GM12865 (cell line): Measurements from ENCODE around the gene KL.

Source experiments
- DNase-seq: peaks from one replicate; pipeline ENCODE4 v3.0.0; 2010; ENCODE audit warnings: low read depth
- H3K4me3 ChIP-seq: 2 replicates; pipeline ENCODE4 v1.5.1; 2011; ENCODE audit warnings: mild to moderate bottlenecking, low read depth, low read length, control low read depth
- TF ChIP-seq, protein P1 (sequence below): IDR thresholded peaks from 2 replicates; pipeline ENCODE4 v1.5.1; 2011; ENCODE audit warnings: low read length, control low read depth, low read depth, inconsistent platforms; ENCODE audit not compliant: insufficient read depth; ENCODE audit errors: missing control alignments

Gene KL

DNA sequence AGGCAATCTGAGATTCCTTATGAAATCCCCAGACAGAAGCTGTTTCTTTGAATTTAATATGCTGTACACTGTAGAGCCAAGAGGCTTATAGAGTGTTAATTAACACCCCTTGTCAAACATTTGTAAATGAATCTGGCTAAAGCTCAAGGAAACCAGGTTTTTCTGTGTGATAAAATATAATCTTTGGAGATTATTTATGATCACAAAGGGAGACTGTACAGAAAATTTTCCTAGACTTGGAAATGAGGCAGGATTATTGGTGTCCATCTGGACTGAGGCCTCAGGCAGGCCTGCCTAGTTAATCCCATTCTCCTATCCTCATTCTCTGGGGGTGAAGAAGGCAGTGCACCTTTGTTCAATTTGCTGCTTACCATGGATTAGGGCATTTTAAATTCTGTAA, 17.8 kb downstream of the KL start:
- no peak for DNase-seq
- H3K4me3 ChIP-seq: peak overlapping the region; percentile 64
- TF ChIP-seq, protein P1, sequence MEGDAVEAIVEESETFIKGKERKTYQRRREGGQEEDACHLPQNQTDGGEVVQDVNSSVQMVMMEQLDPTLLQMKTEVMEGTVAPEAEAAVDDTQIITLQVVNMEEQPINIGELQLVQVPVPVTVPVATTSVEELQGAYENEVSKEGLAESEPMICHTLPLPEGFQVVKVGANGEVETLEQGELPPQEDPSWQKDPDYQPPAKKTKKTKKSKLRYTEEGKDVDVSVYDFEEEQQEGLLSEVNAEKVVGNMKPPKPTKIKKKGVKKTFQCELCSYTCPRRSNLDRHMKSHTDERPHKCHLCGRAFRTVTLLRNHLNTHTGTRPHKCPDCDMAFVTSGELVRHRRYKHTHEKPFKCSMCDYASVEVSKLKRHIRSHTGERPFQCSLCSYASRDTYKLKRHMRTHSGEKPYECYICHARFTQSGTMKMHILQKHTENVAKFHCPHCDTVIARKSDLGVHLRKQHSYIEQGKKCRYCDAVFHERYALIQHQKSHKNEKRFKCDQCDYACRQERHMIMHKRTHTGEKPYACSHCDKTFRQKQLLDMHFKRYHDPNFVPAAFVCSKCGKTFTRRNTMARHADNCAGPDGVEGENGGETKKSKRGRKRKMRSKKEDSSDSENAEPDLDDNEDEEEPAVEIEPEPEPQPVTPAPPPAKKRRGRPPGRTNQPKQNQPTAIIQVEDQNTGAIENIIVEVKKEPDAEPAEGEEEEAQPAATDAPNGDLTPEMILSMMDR: no peak

DNA sequence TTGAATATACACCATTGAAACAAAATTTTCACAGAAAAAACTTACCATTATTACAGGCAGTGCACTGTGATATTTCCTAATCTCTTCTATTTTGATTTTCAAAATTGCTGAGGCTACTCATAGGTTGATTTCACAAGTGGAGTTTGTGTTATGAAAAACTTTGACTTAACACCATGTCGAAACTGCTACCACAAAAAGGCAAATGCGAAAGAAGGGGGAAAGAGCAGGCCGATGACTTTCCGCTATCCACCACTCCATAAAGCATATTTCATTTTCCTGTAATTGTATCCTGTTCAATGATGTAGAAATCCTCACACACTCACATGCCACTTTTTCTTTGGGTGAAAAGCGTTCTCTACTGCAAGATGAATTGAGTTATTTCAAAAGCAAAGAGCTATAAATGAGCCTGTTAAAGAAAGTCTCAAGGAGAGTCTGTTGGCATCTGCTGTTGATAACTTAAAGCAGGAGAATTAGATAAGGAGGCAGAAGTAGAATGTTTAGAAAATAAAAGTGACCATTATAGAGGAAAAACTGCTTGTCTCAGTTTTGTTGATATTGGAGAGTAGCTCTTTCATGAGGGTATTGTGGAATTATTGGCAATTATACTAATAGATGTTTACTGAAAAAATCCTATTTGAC, 18.8 kb downstream of the KL start:
- H3K4me3 ChIP-seq: no peak overlapping the region
- TF ChIP-seq, protein P1: no peak
- no peak for DNase-seq

DNA sequence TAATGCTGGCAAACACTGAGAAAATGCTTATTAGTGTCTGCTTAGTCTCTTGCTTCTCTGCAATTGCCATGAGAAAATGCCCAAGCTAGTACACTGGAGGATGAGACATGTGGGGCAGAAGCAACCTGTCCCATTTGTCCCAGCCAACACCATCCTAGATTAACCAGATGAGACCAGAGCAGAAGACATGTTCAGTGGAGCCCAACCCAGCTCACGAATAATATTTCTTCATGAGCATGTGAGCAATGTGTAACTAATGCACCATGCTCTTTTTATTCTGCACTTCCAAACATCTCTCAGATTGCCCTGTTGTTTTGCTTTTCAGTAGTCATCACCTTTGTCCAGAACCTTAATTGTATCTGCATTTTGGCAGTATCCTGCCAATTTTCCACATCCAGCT, 21.4 kb downstream of the KL start:
- TF ChIP-seq, protein P1: no peak
- no peak for DNase-seq
- H3K4me3 ChIP-seq: no peak overlapping the region

DNA sequence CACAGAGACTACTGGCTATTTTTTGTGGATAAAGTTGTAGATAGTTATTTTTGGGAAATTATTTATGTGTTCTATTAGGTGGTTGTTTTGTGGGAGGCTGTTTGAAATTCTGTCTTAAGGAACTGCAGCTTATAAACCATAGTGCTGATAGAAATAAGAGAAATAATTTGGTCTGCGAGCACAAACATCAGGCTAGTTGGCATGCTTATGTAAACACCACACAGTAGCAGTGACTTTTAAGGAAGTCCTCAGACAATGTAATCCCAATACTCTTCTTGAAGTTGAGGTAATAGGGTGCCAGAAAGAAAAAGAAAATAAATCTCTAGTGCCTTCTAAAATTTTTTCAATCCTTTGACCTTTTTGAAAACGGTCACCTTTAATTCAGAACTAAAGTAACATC, 23.9 kb downstream of the KL start:
- no peak overlapping the region for H3K4me3 ChIP-seq
- no peak for DNase-seq
- TF ChIP-seq, protein P1: no peak

DNA sequence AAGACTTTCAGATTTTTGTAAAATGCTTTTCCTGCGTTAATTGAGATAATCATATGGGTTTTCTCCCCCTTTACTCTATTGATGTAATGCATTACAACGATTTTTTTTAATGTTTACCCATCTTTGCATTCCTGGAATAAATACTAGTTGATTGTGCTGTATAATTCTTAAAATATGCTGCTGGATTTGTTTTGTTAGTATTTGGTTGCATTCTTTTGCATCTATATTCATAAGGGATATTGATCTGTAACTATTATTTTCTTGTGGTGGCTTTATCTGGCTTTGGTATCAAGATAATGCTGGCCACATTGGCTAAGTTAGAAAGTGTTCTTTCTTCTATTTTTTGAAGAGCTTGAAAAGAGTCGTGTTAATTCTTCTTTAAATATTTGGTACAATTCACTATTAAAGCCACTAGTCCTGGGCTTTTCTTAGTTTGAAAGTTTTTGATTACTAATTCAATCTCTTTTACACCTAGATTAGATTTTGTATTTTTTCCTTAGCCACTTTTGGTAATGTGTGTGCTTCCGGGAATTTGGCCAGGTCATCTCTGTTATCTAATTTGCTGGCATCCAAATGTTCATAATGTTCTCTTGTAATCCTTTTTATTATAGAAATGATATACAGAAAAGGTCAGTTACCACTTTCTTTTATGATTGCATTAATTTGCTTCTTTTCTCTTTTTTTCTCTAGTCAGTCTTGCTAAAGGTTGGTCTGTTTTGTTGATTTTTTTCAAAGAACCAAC, 29.8 kb downstream of the KL start:
- TF ChIP-seq, protein P1: no peak

DNA sequence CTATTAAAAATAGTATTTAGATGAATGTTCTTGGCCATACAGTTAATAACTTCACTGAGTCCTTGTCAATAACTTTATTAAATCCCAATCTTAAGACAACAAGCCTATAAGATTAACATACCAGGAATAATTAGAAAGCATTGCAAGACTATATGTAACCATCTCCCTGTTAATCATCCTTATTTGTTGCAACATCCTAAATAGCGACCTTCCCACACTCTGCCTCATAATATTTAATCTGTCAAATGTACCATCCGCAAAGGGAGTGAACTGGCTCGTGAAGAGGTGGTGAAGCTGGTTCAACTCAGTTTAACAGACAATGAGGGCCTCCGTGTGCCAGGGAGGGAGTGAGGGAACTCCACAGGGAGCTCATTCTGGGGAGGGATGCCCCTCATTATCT, 33.9 kb downstream of the KL start:
- TF ChIP-seq, protein P1: no peak
- DNase-seq: no peak
- no peak overlapping the region for H3K4me3 ChIP-seq

More for the DNA sequence above, 29.8 kb downstream of the KL start:
- no peak overlapping the region for H3K4me3 ChIP-seq
- DNase-seq: no peak

DNA sequence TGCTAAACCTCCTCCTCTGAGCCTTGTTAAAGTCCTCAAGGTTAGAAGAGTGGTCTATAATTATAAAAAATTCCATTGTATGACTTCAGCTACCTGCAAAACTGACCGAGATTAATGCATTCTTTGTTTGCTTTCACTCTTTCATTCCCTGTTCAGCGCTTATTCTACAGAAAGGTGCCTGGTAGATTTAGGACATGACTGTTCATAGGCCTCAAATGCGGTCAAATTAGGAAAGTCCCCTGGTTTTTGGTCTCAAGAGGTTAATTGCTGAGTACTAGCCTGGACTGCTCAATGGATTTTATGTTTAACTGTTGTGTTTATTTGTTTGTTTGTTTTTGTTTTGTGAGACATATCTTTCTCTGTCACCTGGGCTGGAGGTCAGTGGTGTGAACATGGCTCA, 35.4 kb downstream of the KL start:
- peak overlapping the region; percentile 13 for H3K4me3 ChIP-seq
- TF ChIP-seq, protein P1: no peak
- DNase-seq: peak; percentile 84
